IPS DF 6.9 (cell line): ENCODE data around the gene CEP43.

Source experiments
- DNase-seq: peaks from one replicate; pipeline ENCODE4 v3.0.0-alpha.2; 2013; ENCODE audit warnings: low read depth, low spot score
- H3K27ac ChIP-seq: one replicate; pipeline ENCODE4 v1.5.1; 2013; ENCODE audit warnings: low read length, control low read depth
- H3K27me3 ChIP-seq: 2 replicates; pipeline ENCODE4 v1.6.1; 2013; ENCODE audit warnings: mild to moderate bottlenecking, low read length; ENCODE audit not compliant: control insufficient read depth, insufficient read depth
- H3K36me3 ChIP-seq: 2 replicates; pipeline ENCODE4 v1.6.1; 2013; ENCODE audit warnings: low read length; ENCODE audit not compliant: control insufficient read depth, insufficient read depth
- H3K4me1 ChIP-seq: 2 replicates; pipeline ENCODE4 v1.6.1; 2013; ENCODE audit warnings: low read length; ENCODE audit not compliant: control insufficient read depth, insufficient read depth
- H3K4me3 ChIP-seq: 2 replicates; pipeline ENCODE4 v1.5.1; 2013; ENCODE audit warnings: mild to moderate bottlenecking, low read length
- H3K9me3 ChIP-seq: 2 replicates; pipeline ENCODE4 v1.6.1; 2013; ENCODE audit warnings: low read length, inconsistent platforms; ENCODE audit not compliant: control insufficient read depth, insufficient read depth
- WGBS: extraction: QIAGEN DNeasy Blood & Tissue Kit; methylation state at CpG from one replicate; pipeline ENCODE4 v1.1.7; 2013; ENCODE audit warnings: mixed read lengths, missing lambda C conversion rate; ENCODE audit not compliant: insufficient read length, insufficient coverage; 5-methylcytosine and 5-hydroxymethylcytosine counted together

The CEP43 gene

GRCh38 chr6:166969390-166970002 lies 29.7 kb upstream of the CEP43 start:
- Histone ChIP-seq H3K4me1 (no peaks in the 10 kb centered on the region), H3K36me3 (no peaks in the 10 kb centered on the region), H3K27ac (no peak overlapping the region), H3K4me3 (no peak overlapping the region), H3K27me3 (no peaks in the 10 kb centered on the region), H3K9me3 (no peaks in the 10 kb centered on the region)
- WGBS, result no CpG with 5 or more reads among the region's 8 CpGs
- DNase-seq, result no peak

- no peaks in the 10 kb centered on the region for H3K36me3 ChIP-seq
- no peaks in the 10 kb centered on the region for H3K27me3 ChIP-seq
- no peak overlapping the region for H3K27ac ChIP-seq
- no peaks in the 10 kb centered on the region for H3K4me1 ChIP-seq
- no peak for DNase-seq
- no peak overlapping the region for H3K4me3 ChIP-seq
- H3K9me3 ChIP-seq, result no peaks in the 10 kb centered on the region
Observed at GRCh38 chr6:166970091-166970490, 29.1 kb upstream of the CEP43 start.

- no peak overlapping the region for H3K4me3 ChIP-seq
- no CpG with 5 or more reads among the region's 17 CpGs for WGBS
- no peak for DNase-seq
- no peaks in the 10 kb centered on the region for H3K9me3 ChIP-seq
- no peak overlapping the region for H3K27ac ChIP-seq
- no peaks in the 10 kb centered on the region for H3K36me3 ChIP-seq
- H3K27me3 ChIP-seq, result no peaks in the 10 kb centered on the region
- no peaks in the 10 kb centered on the region for H3K4me1 ChIP-seq
Observed at GRCh38 chr6:166970776-166971175, 28.4 kb upstream of the CEP43 start.

GRCh38 chr6:166971271-166971670 lies 27.9 kb upstream of the CEP43 start:
- whole genome bisulfite sequencing, result no CpG with 5 or more reads among the region's 8 CpGs
- no peaks in the 10 kb centered on the region for H3K9me3 ChIP-seq
- DNase-seq, result no peak
- H3K27me3 ChIP-seq, result no peaks in the 10 kb centered on the region
- H3K36me3 ChIP-seq, result no peaks in the 10 kb centered on the region
- H3K4me3 ChIP-seq, result no peak overlapping the region
- no peaks in the 10 kb centered on the region for H3K4me1 ChIP-seq
- H3K27ac ChIP-seq, result no peak overlapping the region

- no CpG with 5 or more reads among the region's 2 CpGs for WGBS
Observed at GRCh38 chr6:166972101-166972500, 27.1 kb upstream of the CEP43 start.

GRCh38 chr6:166976636-166977035 lies 22.6 kb upstream of the CEP43 start:
- no peaks in the 10 kb centered on the region for H3K27me3 ChIP-seq
- H3K4me3 ChIP-seq, result no peak overlapping the region
- no CpG with 5 or more reads among the region's 2 CpGs for WGBS
- no peaks in the 10 kb centered on the region for H3K36me3 ChIP-seq
- H3K27ac ChIP-seq, result no peak overlapping the region
- no peaks in the 10 kb centered on the region for H3K4me1 ChIP-seq
- H3K9me3 ChIP-seq, result no peaks in the 10 kb centered on the region
- no peak for DNase-seq

More at GRCh38 chr6:166972101-166972500, 27.1 kb upstream of the CEP43 start:
- Histone ChIP-seq H3K4me1 (no peaks in the 10 kb centered on the region), H3K27ac (no peak overlapping the region), H3K27me3 (no peaks in the 10 kb centered on the region), H3K9me3 (no peaks in the 10 kb centered on the region), H3K36me3 (no peaks in the 10 kb centered on the region), H3K4me3 (no peak overlapping the region)
- no peak for DNase-seq

- Histone ChIP-seq H3K4me3 (no peak overlapping the region), H3K27ac (no peak overlapping the region), H3K36me3 (no peaks in the 10 kb centered on the region), H3K9me3 (no peaks in the 10 kb centered on the region), H3K27me3 (no peaks in the 10 kb centered on the region), H3K4me1 (no peaks in the 10 kb centered on the region)
- DNase-seq, result no peak
- WGBS, result no CpG with 5 or more reads among the region's 9 CpGs
Observed at GRCh38 chr6:166977621-166978525, 21.3 kb upstream of the CEP43 start.

- no peak for DNase-seq
- H3K27me3 ChIP-seq, result no peaks in the 10 kb centered on the region
- no peaks in the 10 kb centered on the region for H3K9me3 ChIP-seq
- no peak overlapping the region for H3K4me3 ChIP-seq
- H3K36me3 ChIP-seq, result no peaks in the 10 kb centered on the region
- H3K27ac ChIP-seq, result no peak overlapping the region
- no peaks in the 10 kb centered on the region for H3K4me1 ChIP-seq
- no CpG with 5 or more reads among the region's 3 CpGs for WGBS
Observed at GRCh38 chr6:166980738-166981137, 18.5 kb upstream of the CEP43 start.

GRCh38 chr6:166987448-166987847 lies 11.7 kb upstream of the CEP43 start:
- H3K36me3 ChIP-seq, result no peaks in the 10 kb centered on the region
- no peaks in the 10 kb centered on the region for H3K27me3 ChIP-seq
- no peak for DNase-seq
- H3K9me3 ChIP-seq, result no peaks in the 10 kb centered on the region
- H3K27ac ChIP-seq, result no peak overlapping the region
- no peaks in the 10 kb centered on the region; the same call in 1 of the 2 replicates for H3K4me1 ChIP-seq
- no CpG with 5 or more reads among the region's 6 CpGs for WGBS
- no peak overlapping the region for H3K4me3 ChIP-seq

GRCh38 chr6:166987930-166988329 lies 11.3 kb upstream of the CEP43 start:
- H3K27me3 ChIP-seq, result no peaks in the 10 kb centered on the region
- no CpG with 5 or more reads among the region's 3 CpGs for WGBS
- H3K36me3 ChIP-seq, result no peaks in the 10 kb centered on the region
- no peak overlapping the region for H3K4me3 ChIP-seq
- H3K27ac ChIP-seq, result no peak overlapping the region
- no peaks in the 10 kb centered on the region; the same call in 1 of the 2 replicates for H3K4me1 ChIP-seq
- no peak for DNase-seq
- no peaks in the 10 kb centered on the region for H3K9me3 ChIP-seq
